ENCODE data around the gene IRAK3. TPM values are rescaled to one million over a fixed set of nuclear protein-coding genes. Genes with fewer than 3 reads are reported as not detected.

The IRAK3 gene, protein sequence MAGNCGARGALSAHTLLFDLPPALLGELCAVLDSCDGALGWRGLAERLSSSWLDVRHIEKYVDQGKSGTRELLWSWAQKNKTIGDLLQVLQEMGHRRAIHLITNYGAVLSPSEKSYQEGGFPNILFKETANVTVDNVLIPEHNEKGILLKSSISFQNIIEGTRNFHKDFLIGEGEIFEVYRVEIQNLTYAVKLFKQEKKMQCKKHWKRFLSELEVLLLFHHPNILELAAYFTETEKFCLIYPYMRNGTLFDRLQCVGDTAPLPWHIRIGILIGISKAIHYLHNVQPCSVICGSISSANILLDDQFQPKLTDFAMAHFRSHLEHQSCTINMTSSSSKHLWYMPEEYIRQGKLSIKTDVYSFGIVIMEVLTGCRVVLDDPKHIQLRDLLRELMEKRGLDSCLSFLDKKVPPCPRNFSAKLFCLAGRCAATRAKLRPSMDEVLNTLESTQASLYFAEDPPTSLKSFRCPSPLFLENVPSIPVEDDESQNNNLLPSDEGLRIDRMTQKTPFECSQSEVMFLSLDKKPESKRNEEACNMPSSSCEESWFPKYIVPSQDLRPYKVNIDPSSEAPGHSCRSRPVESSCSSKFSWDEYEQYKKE
- 4.1 and 4.9 TPM in 2 replicates for total RNA-seq

DNA sequence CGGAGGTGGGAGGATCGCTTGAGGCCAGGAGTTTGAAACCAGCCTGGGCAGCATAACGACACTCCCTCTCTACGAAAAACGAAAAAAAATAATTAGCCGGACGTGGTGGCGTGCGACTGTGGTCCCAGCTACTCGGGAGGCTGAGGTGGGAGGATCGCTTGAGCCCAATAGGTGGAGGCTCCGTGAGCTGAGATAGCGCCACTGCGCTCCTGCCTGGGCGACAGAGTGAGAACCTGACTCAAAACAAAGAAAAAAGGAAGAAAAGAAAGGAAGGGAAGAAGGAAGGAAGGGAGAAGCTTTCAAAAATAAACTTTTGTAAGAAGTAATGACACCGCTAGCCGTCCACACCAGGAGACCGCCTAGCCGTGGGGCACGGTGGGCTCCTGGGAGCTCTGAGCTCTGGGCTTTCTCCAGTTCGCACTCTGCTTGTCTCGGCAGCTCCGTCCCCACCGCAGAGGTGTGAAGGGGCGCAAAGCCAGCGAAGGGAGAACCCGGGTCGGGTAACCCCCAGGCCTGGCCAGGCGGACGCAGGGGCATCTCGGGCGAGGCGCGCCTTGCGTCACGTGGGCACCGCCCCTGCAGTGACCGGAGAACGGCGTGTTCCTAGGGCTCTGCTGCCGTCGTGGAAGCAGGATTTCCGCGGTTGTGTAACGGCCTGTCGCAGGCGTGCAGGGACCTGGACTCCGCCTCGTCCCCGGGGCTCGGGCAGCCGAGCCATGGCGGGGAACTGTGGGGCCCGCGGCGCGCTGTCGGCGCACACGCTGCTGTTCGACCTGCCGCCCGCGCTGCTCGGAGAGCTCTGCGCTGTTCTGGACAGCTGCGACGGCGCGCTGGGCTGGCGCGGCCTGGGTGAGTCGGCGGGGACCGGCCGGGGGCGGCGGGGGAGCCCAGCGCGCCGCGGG lies at the start of gene IRAK3:
Gene IRAK3, plus strand, starts transcription at position 631 of the 902 bp plus-strand sequence. Its CDS starts 86 bp downstream, at position 717.

DNA sequence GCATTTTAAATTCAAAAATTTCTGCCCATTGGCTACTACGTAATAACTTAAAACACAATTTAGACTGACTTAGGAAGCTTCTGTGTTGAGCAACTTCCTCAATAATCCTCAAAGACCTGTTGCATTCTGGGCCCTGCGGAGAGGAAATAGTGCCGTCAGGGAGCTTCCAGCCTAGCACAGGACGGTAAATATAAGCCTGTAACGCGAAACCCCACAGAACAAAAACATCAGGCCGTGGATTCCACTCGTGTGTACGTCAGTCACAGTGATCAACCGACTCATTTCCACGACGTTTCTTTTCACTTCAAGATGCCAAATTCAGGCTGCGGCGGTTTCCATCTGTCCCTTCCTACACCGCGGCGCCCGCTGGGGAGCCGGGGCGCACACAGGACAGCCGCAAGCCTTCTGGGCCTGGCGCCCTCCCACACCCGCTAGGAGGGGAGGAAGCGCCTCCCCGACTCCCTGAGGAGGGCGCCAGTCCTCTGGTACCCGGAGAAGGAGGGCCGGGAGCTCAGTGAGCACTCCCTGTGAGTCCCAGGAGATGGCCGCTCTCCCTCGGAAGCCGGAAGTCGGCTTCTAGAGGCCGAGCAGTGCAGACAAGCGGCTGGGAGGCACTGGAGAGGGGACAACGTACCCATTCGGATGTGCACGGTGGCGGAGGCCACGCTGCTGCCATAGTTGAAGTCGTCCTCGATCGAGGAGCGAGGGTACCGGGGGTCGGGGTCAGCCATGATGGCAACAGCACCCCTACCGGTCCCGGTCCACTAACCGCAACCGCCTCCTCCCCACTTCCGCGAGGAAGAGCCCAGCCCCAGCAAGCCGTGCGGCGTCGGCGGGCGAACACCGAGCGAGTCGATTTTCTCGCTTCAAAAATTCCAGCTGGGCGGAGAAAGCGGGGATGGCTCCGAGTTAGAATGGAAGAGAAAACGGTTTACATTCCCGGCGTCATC lies 19.5 kb upstream of the IRAK3 start, which contains the start of gene TMBIM4:
Gene TMBIM4, minus strand, starts transcription at position 776 of the 950 bp plus-strand sequence. Its CDS starts 45 bp downstream, at position 731.

DNA sequence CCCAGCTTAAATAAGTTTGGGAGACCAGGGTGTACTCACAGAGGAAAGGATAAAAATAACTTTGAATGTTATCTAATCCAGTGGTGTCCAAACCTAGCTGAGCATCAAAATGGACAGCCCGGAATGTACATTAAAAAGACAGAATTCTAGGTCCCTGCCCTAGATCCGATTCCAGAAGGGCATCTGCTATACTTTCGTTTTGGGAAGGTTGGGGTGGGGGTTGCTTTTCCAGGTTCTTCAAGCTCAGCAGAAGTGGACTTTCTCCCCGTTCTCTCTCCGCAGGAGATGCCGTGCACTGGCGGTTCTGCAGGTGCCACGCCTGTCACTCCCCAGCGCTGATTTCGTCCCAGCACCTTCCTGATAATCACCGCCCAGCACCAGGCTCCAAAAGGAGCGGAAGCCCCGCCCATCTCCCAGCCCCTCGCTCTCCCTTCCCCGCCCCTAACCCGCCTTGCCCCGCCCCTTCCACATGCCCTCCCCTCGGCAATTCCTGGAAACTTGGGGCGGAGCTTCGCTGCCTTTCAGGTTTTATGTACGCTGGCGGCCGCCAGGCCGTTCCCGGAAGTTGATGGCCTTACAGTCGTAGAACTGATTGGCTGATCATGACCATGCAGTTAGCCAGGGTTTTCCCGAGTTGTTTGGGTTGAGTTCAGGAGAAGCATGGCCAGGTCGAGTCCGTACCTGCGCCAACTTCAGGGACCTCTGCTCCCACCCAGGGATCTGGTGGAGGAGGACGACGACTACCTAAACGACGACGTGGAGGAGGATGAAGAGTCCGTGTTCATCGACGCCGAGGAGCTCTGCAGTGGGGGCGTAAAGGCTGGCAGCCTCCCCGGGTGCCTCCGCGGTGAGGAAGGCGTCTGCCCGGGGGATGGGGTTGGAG lies 113.2 kb downstream of the IRAK3 start, which contains the start of gene HELB:
Gene HELB, plus strand, starts transcription at position 550 of the 883 bp plus-strand sequence. Its CDS starts 111 bp downstream, at position 661.

Other genes starting within 250 kb of the IRAK3 start
- gene LLPH, start 58.5 kb upstream of the IRAK3 start, total RNA-seq, result 9.8 and 12.4 TPM in 2 replicates
- gene TMBIM4, start 19.2 kb upstream of the IRAK3 start, total RNA-seq, result 110 and 138 TPM in 2 replicates
- gene HELB, start 113.3 kb downstream of the IRAK3 start, total RNA-seq, result 1.6 and 6.6 TPM in 2 replicates

Measured in myometrial cell (primary cell).